ENCODE measurements around the gene TRIM10. TPM values are rescaled to one million over a fixed set of nuclear protein-coding genes. Genes with fewer than 3 reads are reported as not detected.

TRIM10 gene
- total RNA-seq, 4 donors from 2014 or later, result not detected

- Histone ChIP-seq H3K27ac (no peak overlapping the region), H3K4me3 (replicated peaks in 1 of 3) (no peak overlapping the region), H3K27me3 (no peaks in the 10 kb centered on the region), H3K36me3 (no peaks in the 10 kb centered on the region), H3K9me3 (no peaks in the 10 kb centered on the region), H3K4me1 (no peaks in the 10 kb centered on the region)
- 75 to 76% methylated on average over 6 of the region's 6 CpGs for WGBS, 2 donors
- TF ChIP-seq POLR2A (IDR thresholded peaks at IDR 0.05) (no peak), CTCF (IDR thresholded peaks at IDR 0.05) (no peak)
- DNase-seq, result no peak
- intact Hi-C loops (cut with DNase I), result no loop called here
These were observed 44.3 kb downstream of the TRIM10 start for GRCh38 chr6:30116724-30117123.

GRCh38 chr6:30113841-30114240, 47.2 kb downstream of the TRIM10 start:
- Histone ChIP-seq H3K36me3 (no peaks in the 10 kb centered on the region), H3K4me3 (replicated peaks in 1 of 3) (no peak overlapping the region), H3K4me1 (no peaks in the 10 kb centered on the region), H3K27me3 (peaks cover 3% of the 10 kb centered on the region), H3K27ac (no peak overlapping the region), H3K9me3 (no peaks in the 10 kb centered on the region)
- DNase-seq, result no peak
- TF ChIP-seq POLR2A (IDR thresholded peaks at IDR 0.05) (no peak), CTCF (IDR thresholded peaks at IDR 0.05) (no peak)
- intact Hi-C loops (cut with DNase I), result no loop called here
- 76 to 78% methylated on average over 1 of the region's 1 CpG for WGBS, 2 donors

GRCh38 chr6:30113003-30113759, 47.8 kb downstream of the TRIM10 start, which contains the start of gene TRIM31:
TRIM31 (minus strand) TSS chr6:30113090; CDS start chr6:30112805, 285 bp downstream.
- Histone ChIP-seq H3K4me1 (no peaks in the 10 kb centered on the region), H3K27ac (no peak within 1 kb of the TSS), H3K36me3 (no peaks in the 10 kb centered on the region), H3K27me3 (peaks cover 3% of the 10 kb centered on the region), H3K4me3 (replicated peaks in 1 of 3) (no peak within 1 kb of the TSS), H3K9me3 (no peaks in the 10 kb centered on the region)
- no peak for DNase-seq
- 78 to 80% methylated on average over 3 of the region's 3 CpGs for WGBS, 2 donors
- TF ChIP-seq CTCF (IDR thresholded peaks at IDR 0.05), result no peak
- TF ChIP-seq POLR2A (IDR thresholded peaks at IDR 0.05), result no peak
- intact Hi-C loops (cut with DNase I), result no loop called here

GRCh38 chr6:30112402-30112994, 48.5 kb downstream of the TRIM10 start:
- Histone ChIP-seq H3K4me1 (no peaks in the 10 kb centered on the region), H3K27ac (no peak overlapping the region), H3K9me3 (no peaks in the 10 kb centered on the region), H3K4me3 (replicated peaks in 1 of 3) (no peak overlapping the region), H3K27me3 (peaks cover 3% of the 10 kb centered on the region), H3K36me3 (no peaks in the 10 kb centered on the region)
- intact Hi-C loops (cut with DNase I), result no loop called here
- DNase-seq, result no peak
- TF ChIP-seq POLR2A (IDR thresholded peaks at IDR 0.05), result no peak
- no peak for TF ChIP-seq CTCF (IDR thresholded peaks at IDR 0.05)
- WGBS, 2 donors, result 80 to 81% methylated on average over 10 of the region's 10 CpGs

GRCh38 chr6:30111266-30111856, 49.6 kb downstream of the TRIM10 start:
- WGBS, 2 donors, result 31 to 43% methylated on average over 24 to 27 of the region's 27 CpGs
- Histone ChIP-seq H3K9me3 (no peaks in the 10 kb centered on the region), H3K27ac (no peak overlapping the region), H3K36me3 (no peaks in the 10 kb centered on the region), H3K27me3 (peaks cover 3% of the 10 kb centered on the region), H3K4me3 (replicated peaks in 1 of 3) (no peak overlapping the region), H3K4me1 (no peaks in the 10 kb centered on the region)
- DNase-seq, result no peak
- TF ChIP-seq POLR2A (IDR thresholded peaks at IDR 0.05) (no peak), CTCF (IDR thresholded peaks at IDR 0.05) (no peak)
- intact Hi-C loops (cut with DNase I), result no loop called here
